Stimulated activated CD4-positive, alpha-beta T cell treated with anti-CD3 and anti-CD28 coated beads, Interleukin-4, amount 100 ng/mL, for 48 hours (primary cell): Measurements from ENCODE around the gene UBAC2.

ENCODE experiments used
- DNase-seq, 2 donors: peaks; one replicate each; pipeline ENCODE4 v3.0.0-alpha.2; 2020; ENCODE audit warnings: low read depth in 2 of 2

The UBAC2 gene

GRCh38 chr13:99294958-99295357 lies 94.3 kb downstream of the UBAC2 start:
- DNase-seq = no peak

GRCh38 chr13:99295488-99296252 lies 95.0 kb downstream of the UBAC2 start:
- DNase-seq = no peak

DNA sequence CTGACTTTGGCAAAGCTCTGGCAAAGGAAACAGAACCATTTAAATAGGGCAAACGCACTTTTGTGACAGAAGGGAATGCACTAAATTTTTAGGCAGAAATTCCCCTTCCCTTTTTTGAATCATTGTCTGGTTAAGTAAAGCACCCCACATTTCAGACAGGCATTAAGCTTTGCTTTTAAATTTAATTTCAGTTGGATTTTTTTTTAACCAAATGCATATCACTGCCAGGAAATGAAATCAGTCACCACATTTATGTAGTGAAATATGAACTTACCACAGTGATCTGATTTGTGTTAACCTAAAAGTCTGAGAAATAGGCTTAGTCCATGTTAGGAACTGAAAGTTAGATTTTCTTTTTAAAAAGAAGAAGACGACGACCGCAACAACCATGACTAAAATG lies 95.7 kb downstream of the UBAC2 start:
- DNase-seq = no peak

- DNase-seq = no peak
Measured at GRCh38 chr13:99297331-99297730, 96.7 kb downstream of the UBAC2 start.

DNA sequence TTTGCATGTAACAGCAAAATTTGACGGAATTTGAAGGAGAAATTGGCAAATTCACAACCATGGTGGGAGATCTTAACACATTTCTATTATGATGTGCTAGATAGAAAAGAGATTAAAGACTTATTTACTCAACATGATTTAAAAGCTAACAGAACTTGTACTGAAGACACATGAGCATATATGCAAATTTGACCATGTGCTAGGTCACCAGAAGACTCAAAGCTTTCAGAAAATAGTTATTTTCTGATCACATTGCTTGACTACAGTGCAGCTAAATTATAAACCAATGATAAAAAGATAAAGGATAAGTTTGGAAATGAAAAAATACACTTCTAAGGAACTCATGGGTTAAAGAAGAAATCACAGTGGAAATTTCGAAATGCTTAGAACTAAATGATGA lies 97.4 kb downstream of the UBAC2 start:
- DNase-seq = no peak

DNA sequence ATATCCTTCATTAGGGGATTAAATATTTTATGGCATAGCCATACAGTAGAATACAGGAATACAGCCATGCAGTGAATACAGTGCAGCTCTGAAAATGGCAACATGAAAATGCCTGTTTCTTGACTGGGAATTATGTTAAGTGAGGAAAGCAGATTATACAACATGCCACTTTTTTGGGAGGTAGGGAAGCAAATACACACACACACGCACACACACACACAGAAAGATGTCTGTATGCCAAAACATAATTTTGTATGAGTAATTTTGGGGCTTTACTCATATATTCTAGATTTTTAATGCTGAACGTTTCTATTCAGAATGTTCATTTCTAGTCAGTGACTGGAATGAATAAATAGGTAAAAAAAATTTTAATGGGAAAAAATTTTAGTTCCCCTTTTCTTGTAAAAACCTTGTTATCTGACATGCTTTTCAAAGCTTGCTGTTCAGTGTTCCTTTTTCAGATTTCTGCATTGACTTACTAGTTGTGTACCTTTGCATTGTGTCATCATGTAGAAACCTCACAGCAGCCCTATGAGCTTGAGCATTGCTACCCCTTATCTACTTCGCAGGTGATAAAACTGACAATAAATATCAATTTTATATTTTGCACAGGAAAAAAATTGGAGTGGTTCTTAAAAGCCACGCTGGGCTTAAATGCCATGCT lies 98.7 kb downstream of the UBAC2 start:
- no peak for DNase-seq

DNA sequence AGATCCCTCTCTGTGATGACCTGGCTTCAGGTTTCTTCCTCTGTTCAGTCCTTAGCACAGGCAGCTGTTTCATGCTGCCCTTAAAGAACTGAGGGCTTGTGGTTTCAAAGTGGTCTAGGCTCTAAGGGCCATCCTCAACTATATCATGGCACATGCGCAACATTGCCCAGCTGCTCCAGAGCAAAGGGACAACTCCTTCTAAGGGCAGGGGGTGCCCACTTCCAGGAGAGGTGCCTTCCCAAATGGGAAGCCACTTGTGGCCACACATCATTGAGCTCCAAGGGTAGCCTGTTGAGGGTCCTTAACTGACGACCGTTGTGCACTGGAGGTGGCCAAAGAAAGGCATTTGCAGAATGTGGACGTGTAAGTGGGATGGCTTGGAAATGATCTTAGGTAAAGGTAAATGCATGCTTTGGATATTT lies 99.3 kb downstream of the UBAC2 start:
- no peak for DNase-seq

- no peak for DNase-seq
Measured at GRCh38 chr13:99301056-99301838, 100.6 kb downstream of the UBAC2 start.

DNA sequence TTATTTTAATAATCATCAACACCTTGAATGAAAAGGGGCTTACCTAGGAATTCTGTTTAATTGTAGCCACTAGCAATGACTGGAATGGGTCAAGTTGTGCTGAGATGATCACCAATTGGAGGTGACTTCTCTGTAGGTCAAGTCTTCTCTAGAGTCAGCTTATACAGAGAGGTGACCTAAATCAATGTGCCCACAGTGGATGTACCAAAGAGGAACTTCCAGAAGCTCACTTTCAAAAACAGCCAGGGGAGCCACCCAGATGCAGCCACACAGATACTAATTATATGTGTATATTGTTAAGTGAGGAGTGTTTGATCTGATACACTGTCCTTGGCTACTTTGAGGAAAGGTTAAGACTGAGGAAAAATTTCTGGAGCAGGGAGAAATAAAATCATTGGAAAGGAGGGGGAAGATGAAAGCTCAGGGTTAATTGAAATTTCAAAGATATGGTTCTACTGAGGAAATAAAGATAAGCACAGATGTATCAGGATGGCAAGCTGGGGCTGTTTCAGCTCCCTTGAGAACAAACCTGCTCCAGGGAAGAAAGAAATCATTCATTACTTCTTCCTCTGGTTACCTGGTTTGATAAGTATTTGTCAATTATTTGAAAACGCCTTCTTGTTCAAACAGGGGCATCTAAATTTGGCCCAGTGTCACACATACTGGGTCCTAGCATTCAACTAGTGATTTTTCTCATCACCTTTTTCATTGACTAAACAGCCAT lies 101.4 kb downstream of the UBAC2 start:
- no peak for DNase-seq

- no peak for DNase-seq
Measured at GRCh38 chr13:99302637-99303505, 102.2 kb downstream of the UBAC2 start.

DNA sequence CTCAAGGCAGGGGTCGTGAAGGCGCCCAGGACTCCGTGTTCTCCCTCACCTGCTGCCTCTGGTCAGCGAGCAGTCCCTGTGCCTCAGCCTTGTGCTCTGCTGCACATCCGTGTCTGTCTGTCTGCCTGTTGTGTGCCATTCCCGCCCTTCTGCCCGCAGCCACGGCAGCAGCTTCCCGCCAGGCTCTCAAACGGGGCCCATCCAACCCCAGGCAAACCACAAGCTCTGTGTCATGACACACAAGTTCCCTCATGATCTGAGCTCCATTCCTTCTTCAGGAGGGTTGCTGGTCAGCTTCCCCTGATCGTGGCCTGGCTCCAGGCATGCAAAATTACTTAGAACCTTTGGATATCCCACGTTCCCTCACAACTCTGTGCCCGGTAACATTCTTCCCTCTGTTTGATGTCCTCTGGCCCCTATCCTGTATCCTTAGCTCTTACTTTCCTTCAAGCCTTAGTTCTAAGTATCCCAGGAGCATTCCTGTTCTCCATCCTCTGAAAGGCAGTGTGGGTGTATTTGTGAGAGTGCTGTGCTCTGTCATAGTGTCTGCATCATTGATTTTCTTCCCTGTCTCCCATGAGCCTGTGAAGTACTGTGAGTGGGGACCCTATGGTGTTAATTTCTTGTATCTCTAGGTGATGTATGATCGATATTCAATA lies 103.3 kb downstream of the UBAC2 start:
- peak in 1 of 2 donors; percentile 60 for DNase-seq

- DNase-seq = no peak
Measured at GRCh38 chr13:99304541-99304940, 103.9 kb downstream of the UBAC2 start.

- no peak for DNase-seq
Measured at GRCh38 chr13:99305158-99305557, 104.5 kb downstream of the UBAC2 start.

GRCh38 chr13:99305566-99305965 lies 104.9 kb downstream of the UBAC2 start:
- no peak for DNase-seq

GRCh38 chr13:99307247-99307646 lies 106.6 kb downstream of the UBAC2 start, which contains the start of gene GPR183:
GPR183 (minus strand) TSS chr13:99307399; CDS start chr13:99296145, 11,254 bp downstream.
- no peak for DNase-seq

GRCh38 chr13:99307648-99308339 lies 107.1 kb downstream of the UBAC2 start:
- peak; percentile 67 to 79 for DNase-seq

DNA sequence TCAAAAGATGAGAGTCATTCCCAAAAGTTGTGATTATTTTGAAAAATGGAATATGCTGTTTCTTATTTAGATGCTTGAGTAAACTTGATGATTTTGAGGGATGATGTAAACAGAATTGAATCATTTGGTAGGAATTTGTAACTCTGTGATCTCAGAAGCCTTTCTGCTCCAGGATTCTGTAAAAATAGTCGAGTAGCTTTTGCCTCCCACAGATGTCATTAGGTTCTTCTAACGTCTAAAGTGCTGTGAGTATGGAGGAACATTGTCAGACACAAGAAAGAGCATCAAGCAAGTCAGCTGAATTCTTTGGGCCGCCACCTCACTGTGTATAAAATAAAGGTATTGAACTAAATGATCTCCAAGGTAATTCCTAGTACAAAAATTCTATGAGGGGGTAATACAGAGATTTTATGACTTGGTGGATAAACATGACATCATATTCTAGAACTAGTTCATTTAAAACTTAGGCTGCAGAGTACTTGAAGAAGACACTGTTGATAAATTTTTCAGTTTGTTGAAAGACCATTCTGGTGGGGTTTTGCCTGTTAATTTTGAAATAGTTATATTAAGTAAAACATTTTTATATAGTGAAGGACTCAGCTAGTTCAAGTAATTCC lies 107.9 kb downstream of the UBAC2 start:
- no peak for DNase-seq

GRCh38 chr13:99310382-99311031 lies 109.9 kb downstream of the UBAC2 start:
- DNase-seq = no peak

GRCh38 chr13:99311137-99311536 lies 110.5 kb downstream of the UBAC2 start:
- no peak for DNase-seq
